ENCODE measurements around the gene TOMM6. TPM values are rescaled to one million over a fixed set of nuclear protein-coding genes. Genes with fewer than 3 reads are reported as not detected.

TOMM6 gene
- total RNA-seq, 3 donors from 2014 or later (not counting 1 experiment from before 2014, with no cell fraction given) = 95.0 to 109 (median 96.6) TPM

- no peak overlapping the region for H3K27ac ChIP-seq (ENCODE audit: low read length)
- no peaks in the 10 kb centered on the region for H3K4me1 Mint-ChIP-seq
- TF ChIP-seq CTCF (IDR thresholded peaks at IDR 0.05) = no peak
- no peaks in the 10 kb centered on the region for H3K4me1 ChIP-seq (ENCODE audit: control insufficient read depth, insufficient read depth, low read length)
- no peaks in the 10 kb centered on the region for H3K36me3 ChIP-seq (ENCODE audit: control insufficient read depth, insufficient read depth, low read length)
- H3K27me3 Mint-ChIP-seq (ENCODE audit: low read depth in 2 of 2) = peaks cover 0 to 4% of the 10 kb centered on the region in 2 donors
- no peak for ATAC-seq
- WGBS (ENCODE audit: insufficient coverage) = 94% methylated on average over 6 of the region's 6 CpGs
- no peaks in the 10 kb centered on the region for H3K27me3 ChIP-seq (ENCODE audit: control insufficient read depth, insufficient read depth, low read length)
- no peak overlapping the region for H3K4me3 ChIP-seq (ENCODE audit: low read length)
- no peaks in the 10 kb centered on the region for H3K9me3 Mint-ChIP-seq
- intact Hi-C loops (cut with micrococcal nuclease) = no loop called here
- no peaks in the 10 kb centered on the region for H3K9me3 ChIP-seq (ENCODE audit: control insufficient read depth, insufficient read depth, low read length)
- no peak overlapping the region for H3K4me3 Mint-ChIP-seq
- H3K27ac Mint-ChIP-seq = no peak overlapping the region
- DNase-seq = no peak
- no peaks in the 10 kb centered on the region for H3K36me3 Mint-ChIP-seq
Measured at GRCh38 chr6:41757271-41757670, 30.2 kb upstream of the TOMM6 start.

- Mint-ChIP-seq H3K4me1 (no peaks in the 10 kb centered on the region), H3K27me3 (ENCODE audit: low read depth in 2 of 2) (peaks cover 0 to 4% of the 10 kb centered on the region in 2 donors), H3K9me3 (no peaks in the 10 kb centered on the region), H3K36me3 (no peaks in the 10 kb centered on the region), H3K27ac (no peak overlapping the region), H3K4me3 (no peak overlapping the region)
- Histone ChIP-seq H3K27ac (ENCODE audit: low read length) (no peak overlapping the region), H3K4me3 (ENCODE audit: low read length) (no peak overlapping the region), H3K4me1 (ENCODE audit: control insufficient read depth, insufficient read depth, low read length) (no peaks in the 10 kb centered on the region), H3K36me3 (ENCODE audit: control insufficient read depth, insufficient read depth, low read length) (no peaks in the 10 kb centered on the region), H3K27me3 (ENCODE audit: control insufficient read depth, insufficient read depth, low read length) (no peaks in the 10 kb centered on the region), H3K9me3 (ENCODE audit: control insufficient read depth, insufficient read depth, low read length) (no peaks in the 10 kb centered on the region)
- ATAC-seq (no peak), DNase-seq (no peak)
- intact Hi-C loops (cut with micrococcal nuclease) = no loop called here
- TF ChIP-seq CTCF (IDR thresholded peaks at IDR 0.05) = no peak
- WGBS (ENCODE audit: insufficient coverage) = 90% methylated on average over 8 of the region's 8 CpGs
Measured at GRCh38 chr6:41757931-41758640, 29.4 kb upstream of the TOMM6 start.

GRCh38 chr6:41758641-41759035 lies 28.9 kb upstream of the TOMM6 start:
- DNase-seq = no peak
- TF ChIP-seq CTCF (IDR thresholded peaks at IDR 0.05) = no peak
- Histone ChIP-seq H3K9me3 (ENCODE audit: control insufficient read depth, insufficient read depth, low read length) (no peaks in the 10 kb centered on the region), H3K4me1 (ENCODE audit: control insufficient read depth, insufficient read depth, low read length) (no peaks in the 10 kb centered on the region), H3K27ac (ENCODE audit: low read length) (no peak overlapping the region), H3K4me3 (ENCODE audit: low read length) (no peak overlapping the region), H3K36me3 (ENCODE audit: control insufficient read depth, insufficient read depth, low read length) (no peaks in the 10 kb centered on the region), H3K27me3 (ENCODE audit: control insufficient read depth, insufficient read depth, low read length) (no peaks in the 10 kb centered on the region)
- 97% methylated on average over 6 of the region's 6 CpGs for WGBS (ENCODE audit: insufficient coverage)
- Mint-ChIP-seq H3K27ac (no peak overlapping the region), H3K36me3 (no peaks in the 10 kb centered on the region), H3K27me3 (ENCODE audit: low read depth in 2 of 2) (peaks cover 0 to 4% of the 10 kb centered on the region in 2 donors), H3K9me3 (no peaks in the 10 kb centered on the region), H3K4me3 (no peak overlapping the region), H3K4me1 (no peaks in the 10 kb centered on the region)
- no peak for ATAC-seq
- intact Hi-C loops (cut with micrococcal nuclease) = no loop called here
